HG02938 (cell line): ENCODE data around the gene SHISA6.

Experiments
- ATAC-seq: cut with Tn5 transposase; IDR thresholded peaks from one replicate; pipeline ENCODE4 v1.9.1; 2021; ENCODE audit warnings: mild to moderate bottlenecking, moderate library complexity; ENCODE audit not compliant: unreplicated experiment

SHISA6 gene

GRCh38 chr17:11514565-11514964 lies 273.6 kb downstream of the SHISA6 start:
- no peak for ATAC-seq

DNA sequence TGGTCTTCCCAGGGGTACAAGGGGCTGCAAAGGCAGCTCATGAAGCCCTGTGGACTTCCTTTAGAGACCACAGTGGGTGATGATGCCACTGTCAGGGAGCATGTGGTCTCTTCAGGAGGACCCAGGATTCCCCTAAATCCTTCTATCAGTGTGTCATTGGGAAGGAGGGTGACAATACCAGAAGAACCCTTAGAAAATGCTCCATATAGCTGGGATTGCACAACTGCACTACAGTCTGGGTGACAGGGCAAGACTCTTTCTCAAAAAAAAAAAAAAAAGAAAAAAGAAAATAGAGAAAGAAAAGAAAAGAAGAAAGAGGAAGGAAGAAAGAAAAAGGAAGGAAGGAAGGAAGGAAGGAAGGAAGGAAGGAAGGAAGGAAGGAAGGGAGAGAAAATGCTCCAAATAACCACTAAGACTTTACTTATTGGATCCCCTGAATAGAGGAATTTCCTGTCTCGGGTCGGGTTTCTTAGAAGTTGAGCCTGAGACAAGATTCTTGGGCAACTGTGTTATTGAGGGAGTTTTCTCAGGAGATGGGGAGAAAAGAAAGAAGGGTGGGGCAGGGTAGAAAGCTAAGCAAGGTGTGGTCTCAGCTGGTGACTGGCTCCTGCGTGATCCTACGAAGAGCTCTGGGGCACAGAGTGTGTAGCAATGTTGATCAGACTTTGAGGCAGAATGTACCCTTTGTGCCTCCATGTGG lies 274.1 kb downstream of the SHISA6 start:
- ATAC-seq, result no peak

- no peak for ATAC-seq
Observed at GRCh38 chr17:11515901-11516300, 274.9 kb downstream of the SHISA6 start.

DNA sequence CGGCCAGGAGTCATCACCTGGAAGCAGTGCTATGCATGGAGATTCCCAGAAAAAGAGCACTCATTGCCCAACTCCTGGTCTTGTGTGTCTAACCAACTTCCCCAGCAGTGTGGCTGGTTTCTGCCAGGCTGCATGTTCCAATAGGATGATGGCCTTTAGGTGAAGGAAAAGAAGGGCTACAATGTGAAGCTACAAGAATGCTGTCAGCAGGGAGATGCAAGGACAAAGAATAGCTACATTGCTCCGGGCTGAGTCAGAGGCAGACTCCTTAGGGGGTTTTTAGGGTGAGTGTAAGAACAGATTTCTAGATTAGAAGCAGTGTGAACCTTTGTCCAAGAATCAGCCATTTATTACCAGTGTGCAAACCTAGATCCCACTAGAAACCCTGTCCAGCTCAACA lies 294.2 kb downstream of the SHISA6 start:
- no peak for ATAC-seq

DNA sequence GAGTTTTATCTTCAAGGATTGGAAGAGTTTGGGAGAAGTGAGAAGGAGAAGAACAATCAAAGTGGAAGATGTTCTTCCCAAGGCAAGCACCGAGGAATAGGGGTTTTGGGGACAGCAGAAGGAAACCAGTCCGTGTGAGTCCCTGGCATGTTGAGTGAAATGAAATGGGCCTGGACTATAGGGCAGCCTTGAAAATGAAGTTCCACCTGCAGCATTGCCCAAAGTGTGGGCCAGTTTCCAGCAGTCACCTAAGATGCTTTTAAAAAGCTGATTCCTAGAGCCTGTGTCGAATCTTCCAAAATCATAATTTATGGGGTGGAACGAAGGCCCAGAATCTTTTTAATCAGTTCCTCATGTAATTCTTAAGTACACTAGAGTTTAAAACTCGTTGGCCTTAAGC lies 297.4 kb downstream of the SHISA6 start:
- ATAC-seq, result no peak

DNA sequence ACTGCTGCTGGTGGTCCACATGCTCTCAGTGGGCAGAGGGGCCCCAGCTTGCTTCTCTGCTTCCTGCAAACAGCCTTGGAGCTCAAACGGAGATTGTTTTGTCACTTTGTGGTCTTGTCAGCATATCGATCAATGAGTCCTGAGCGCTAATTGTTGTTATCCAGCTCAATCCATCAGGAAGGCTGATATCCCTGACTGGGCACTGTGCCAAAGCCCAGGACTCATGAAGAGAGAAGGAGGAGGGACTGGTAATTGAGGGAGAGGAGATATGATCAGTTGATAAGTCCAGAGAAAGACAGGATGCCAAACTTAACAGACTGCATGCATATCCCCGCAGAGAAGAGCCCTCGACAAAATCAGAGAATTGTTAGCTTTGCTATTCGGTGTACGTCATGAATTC lies 298.6 kb downstream of the SHISA6 start:
- no peak for ATAC-seq

DNA sequence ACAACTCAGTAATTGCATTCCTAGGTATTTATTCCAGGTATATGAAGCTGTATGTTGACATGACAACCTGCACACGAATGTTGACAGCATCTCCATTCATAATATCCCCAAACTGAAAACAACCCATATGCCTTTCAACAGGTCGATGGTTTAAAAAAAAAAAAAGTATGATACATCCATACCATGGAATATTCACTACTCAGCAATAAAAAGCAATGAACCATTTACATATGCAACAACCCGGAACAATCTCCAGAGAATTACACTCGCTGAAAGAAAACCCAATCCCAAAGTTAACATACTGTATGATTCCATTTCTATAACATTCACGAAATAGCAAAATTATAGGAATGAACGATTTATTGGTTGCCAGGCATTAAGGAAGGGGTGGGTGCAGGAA lies 304.0 kb downstream of the SHISA6 start:
- no peak for ATAC-seq

- no peak for ATAC-seq
Observed at GRCh38 chr17:11545696-11546095, 304.7 kb downstream of the SHISA6 start.

DNA sequence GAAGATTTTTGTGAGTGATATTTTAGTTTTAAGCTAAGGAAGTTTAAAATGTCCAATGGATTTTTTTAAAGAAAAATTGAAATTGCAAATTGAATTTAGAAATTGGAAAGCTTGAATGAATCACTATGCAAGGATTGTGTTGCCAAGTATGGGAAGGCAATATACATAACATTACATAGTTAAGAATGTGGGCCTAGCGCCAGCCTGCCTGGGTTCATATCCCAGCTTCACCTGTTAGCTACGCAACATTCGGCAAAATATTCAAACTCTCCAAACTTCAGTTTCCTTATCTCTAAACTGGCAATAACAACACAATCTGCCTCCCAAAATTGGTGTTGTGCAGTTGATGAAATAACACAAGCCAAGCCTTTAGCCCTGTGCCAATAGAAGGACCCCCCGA lies 306.8 kb downstream of the SHISA6 start:
- ATAC-seq, result no peak

- no peak for ATAC-seq
Observed at GRCh38 chr17:11548398-11548797, 307.4 kb downstream of the SHISA6 start.

GRCh38 chr17:11550431-11550830 lies 309.4 kb downstream of the SHISA6 start:
- ATAC-seq, result no peak

GRCh38 chr17:11551442-11551841 lies 310.4 kb downstream of the SHISA6 start:
- ATAC-seq, result no peak

DNA sequence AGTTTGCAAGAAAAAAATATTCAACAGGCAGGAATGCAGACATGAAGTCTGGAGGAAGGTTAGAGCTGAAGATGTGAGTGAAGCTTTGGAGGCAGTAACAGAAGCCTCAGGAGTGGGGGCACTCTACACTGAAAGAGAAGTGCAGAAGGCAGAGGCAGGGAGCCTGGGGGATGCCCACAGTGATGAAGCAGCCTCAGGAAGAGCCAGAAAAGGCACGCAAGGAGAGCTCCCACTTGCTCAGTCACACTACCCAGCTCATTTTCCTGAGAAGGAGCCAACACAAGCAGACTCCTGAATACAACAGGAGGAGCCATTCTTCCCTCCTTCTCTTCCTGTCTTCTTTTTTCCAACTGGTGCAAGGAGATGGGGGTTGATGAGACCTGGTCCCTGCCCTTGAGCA lies 312.1 kb downstream of the SHISA6 start:
- no peak for ATAC-seq

DNA sequence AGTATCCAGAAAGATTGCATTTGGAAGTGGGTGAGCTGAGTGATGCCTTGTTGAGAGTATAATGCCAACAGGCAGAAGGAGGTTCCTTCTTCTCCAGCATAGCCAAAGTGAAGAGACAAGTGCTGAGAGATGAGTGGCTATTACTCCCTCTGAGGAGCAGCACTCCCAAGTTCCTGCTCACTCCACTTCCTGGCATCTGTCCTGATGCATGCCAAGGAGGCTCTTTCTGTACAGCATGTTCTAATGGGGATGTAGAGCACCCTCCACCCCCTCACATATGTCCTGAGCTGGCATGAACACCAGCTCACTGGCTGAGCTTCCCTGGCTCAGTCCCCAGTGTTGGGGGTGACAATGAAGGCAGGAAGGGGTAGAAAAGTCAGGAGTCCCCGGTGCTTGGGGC lies 313.0 kb downstream of the SHISA6 start:
- no peak for ATAC-seq

- no peak for ATAC-seq
Observed at GRCh38 chr17:11554542-11554941, 313.5 kb downstream of the SHISA6 start.

DNA sequence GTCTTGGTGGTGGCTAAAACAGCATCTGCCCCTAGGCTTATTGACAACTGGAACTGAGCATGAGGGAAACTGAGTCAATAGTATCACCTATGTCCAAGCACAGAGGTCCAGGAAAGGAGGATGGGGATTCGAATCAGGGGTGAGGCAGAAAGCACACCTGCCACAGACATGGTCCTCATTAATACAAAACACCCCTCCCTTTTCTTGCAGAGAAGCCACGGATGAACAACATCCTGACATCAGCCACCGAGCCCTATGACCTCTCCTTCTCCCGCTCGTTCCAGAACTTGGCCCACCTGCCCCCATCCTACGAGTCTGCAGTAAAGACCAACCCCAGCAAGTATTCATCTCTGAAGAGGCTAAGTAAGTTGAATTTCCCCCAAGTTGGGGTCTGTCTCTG lies 314.5 kb downstream of the SHISA6 start:
- ATAC-seq, result no peak

DNA sequence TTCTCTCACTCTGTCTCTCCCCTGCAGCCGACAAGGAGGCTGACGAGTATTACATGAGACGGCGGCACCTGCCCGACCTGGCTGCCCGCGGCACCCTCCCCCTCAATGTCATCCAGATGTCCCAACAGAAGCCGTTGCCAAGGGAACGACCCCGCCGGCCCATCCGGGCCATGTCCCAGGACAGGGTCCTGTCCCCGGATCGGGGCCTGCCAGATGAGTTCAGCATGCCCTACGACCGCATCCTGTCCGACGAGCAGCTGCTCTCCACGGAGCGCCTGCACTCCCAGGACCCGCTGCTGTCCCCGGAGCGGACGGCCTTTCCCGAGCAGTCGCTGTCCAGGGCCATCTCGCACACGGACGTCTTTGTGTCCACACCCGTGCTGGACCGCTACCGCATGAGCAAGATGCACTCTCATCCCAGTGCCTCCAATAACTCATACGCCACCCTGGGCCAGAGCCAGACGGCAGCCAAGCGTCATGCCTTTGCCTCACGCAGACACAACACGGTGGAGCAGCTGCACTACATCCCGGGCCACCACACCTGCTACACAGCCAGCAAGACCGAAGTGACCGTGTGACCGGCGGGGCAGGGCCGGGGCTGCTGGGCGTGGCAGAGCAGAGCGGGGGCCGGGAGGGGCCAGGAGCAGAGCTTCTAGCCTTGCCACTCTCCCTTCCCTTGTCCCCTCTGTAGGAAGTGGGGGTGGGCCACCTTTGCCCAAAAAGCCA lies 316.9 kb downstream of the SHISA6 start:
- no peak for ATAC-seq

- ATAC-seq, result no peak
Observed at GRCh38 chr17:11558681-11559234, 317.7 kb downstream of the SHISA6 start.

- ATAC-seq, result no peak
Observed at GRCh38 chr17:11559601-11560000, 318.6 kb downstream of the SHISA6 start.

DNA sequence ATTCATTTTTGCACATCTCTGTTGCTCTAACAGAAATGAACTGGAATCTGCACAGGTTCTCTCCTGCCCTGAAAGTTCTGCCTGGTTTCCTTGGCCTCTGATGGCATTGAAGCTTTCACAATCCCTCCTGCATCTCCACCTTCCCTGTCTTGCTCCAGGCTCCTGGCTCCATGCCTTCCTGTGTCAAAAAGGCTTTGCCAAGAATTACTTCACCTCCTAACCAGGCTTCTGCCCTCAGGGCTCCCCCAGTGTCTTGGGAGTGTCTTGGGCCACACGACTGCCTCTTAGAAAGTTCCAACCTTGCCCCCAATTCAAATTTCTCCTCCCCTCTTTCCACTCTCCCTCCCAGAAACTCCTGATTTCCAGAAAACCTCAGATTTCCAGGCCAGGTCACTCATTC lies 320.3 kb downstream of the SHISA6 start:
- ATAC-seq, result no peak

- no peak for ATAC-seq
Observed at GRCh38 chr17:11561702-11562101, 320.7 kb downstream of the SHISA6 start.

- ATAC-seq, result no peak
Observed at GRCh38 chr17:11564589-11565380, 323.8 kb downstream of the SHISA6 start.
